NCI-H187 treated with DMSO at 0.1 percent for 48 hours (cell line): ENCODE results near the gene HIPK2.

Source experiments
- DNase-seq: peaks from one replicate; lab custom pipeline; 2025; lab: John Stamatoyannopoulos, UW

HIPK2 gene

GRCh38 chr7:139538881-139539635 is 238.7 kb downstream of the HIPK2 start:
- no peak for DNase-seq

GRCh38 chr7:139536152-139536551 is 241.6 kb downstream of the HIPK2 start:
- no peak for DNase-seq

- no peak for DNase-seq
These were observed 242.7 kb downstream of the HIPK2 start for GRCh38 chr7:139534966-139535651.

- no peak for DNase-seq
These were observed 243.7 kb downstream of the HIPK2 start for GRCh38 chr7:139534096-139534495.

GRCh38 chr7:139532636-139533155 is 245.1 kb downstream of the HIPK2 start:
- no peak for DNase-seq

GRCh38 chr7:139531094-139531493 is 246.7 kb downstream of the HIPK2 start:
- DNase-seq, result no peak

- DNase-seq, result no peak
These were observed 250.9 kb downstream of the HIPK2 start for GRCh38 chr7:139526578-139527544.

GRCh38 chr7:139525750-139526149 is 252.0 kb downstream of the HIPK2 start:
- DNase-seq, result no peak

GRCh38 chr7:139525239-139525638 is 252.6 kb downstream of the HIPK2 start:
- no peak for DNase-seq

- DNase-seq, result no peak
These were observed 253.6 kb downstream of the HIPK2 start for GRCh38 chr7:139523968-139524815.

- DNase-seq, result no peak
These were observed 254.4 kb downstream of the HIPK2 start, which contains the start of gene CLEC2L for GRCh38 chr7:139523199-139523941. CLEC2L (plus strand) TSS chr7:139523685; CDS start chr7:139523928, 243 bp downstream.

- DNase-seq, result no peak
These were observed 255.0 kb downstream of the HIPK2 start for GRCh38 chr7:139522830-139523198.

GRCh38 chr7:139521439-139521838 is 256.4 kb downstream of the HIPK2 start:
- DNase-seq, result no peak

- no peak for DNase-seq
These were observed 262.5 kb downstream of the HIPK2 start for GRCh38 chr7:139515266-139515665.
